GM19397 (cell line): ENCODE measurements around the gene KLF5.
A peak's percentile ranks its signal among the peaks of the same experiment; 100 is the strongest.
"Not testable (repeated sequence)": the region's sequence is repeated elsewhere in the genome, so short reads cannot be mapped to it uniquely, and the experiment has no call there.

Experiments
- ATAC-seq: cut with Tn5 transposase; IDR thresholded peaks from one replicate; pipeline ENCODE4 v1.9.1; 2021; ENCODE audit warnings: mild to moderate bottlenecking, moderate library complexity; ENCODE audit not compliant: unreplicated experiment

KLF5 gene

DNA sequence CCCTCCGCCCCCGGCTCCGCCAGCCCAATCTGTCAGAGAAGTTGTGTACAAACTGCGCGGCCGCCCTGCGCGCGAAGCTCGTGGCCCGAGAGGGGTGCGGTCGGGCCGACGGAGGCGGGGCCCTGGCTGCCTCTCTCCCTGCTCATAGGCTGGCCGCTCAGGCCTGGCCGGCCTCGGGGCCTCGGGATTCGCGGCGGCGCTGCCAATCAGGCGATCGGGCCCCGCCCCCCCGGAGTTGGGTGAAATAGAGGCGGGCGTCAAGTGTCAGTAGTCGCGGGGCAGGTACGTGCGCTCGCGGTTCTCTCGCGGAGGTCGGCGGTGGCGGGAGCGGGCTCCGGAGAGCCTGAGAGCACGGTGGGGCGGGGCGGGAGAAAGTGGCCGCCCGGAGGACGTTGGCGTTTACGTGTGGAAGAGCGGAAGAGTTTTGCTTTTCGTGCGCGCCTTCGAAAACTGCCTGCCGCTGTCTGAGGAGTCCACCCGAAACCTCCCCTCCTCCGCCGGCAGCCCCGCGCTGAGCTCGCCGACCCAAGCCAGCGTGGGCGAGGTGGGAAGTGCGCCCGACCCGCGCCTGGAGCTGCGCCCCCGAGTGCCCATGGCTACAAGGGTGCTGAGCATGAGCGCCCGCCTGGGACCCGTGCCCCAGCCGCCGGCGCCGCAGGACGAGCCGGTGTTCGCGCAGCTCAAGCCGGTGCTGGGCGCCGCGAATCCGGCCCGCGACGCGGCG lies at the start of gene KLF5:
Gene KLF5, plus strand, starts transcription at position 270 of the 724 bp plus-strand sequence. Its CDS starts 323 bp downstream, at position 593.
- ATAC-seq = peak; percentile 98

DNA sequence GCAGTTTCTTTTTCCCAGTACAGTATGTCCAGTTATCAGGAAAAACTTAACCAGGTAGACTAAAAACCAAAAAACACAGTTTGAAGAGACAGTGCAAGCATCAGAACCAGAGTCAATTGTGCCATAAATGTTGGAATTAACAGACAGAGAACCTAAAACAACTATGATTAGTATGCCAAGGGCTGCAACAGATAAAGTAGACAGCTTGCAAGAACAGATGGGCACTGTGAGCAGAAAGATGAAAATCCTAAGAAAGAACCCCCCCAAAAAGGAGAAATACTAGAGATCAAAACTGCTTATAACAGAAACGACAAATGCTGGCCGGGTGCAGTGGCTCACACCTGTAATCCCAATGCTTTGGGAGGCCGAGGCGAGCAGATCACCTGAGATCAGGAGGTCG lies 47.1 kb upstream of the KLF5 start:
- ATAC-seq = no peak

DNA sequence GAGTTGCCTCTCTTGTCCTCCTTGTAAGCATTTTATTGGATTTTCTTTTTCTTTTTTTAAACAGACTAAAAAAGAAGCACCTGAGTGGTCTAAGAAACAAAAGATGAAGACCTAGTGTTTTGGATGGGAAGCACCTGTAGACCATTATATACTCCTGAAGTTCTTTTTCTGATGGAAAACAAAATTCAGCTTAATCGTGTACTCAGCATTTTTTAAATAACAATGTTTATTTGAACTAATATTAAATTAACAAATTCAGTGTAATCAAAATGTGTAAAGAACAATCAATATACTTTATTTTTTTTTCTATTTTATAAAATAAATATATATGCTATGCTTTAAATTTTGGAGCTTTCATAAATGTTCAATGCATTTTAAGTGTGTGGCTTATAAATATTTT lies 43.0 kb upstream of the KLF5 start:
- ATAC-seq = no peak

DNA sequence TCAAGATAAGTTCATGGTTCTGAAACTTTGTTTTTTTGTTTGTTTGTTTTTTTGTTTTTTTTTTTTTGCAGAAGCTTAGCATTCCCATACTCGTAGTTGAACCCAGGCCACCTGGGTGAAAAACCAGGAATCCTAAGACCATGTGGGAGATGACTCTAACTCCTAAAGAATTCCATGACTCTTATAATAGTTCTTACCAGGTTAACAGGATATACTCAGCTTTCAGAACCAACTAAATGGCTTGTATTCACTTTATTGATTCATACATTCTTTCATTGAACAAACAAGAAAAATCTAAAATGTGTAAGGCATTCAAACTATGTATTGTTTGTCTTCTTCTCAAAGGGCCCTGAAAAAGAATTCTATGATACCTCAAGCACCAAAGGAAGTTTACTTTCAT lies 40.5 kb upstream of the KLF5 start:
- ATAC-seq = no peak

GRCh38 chr13:73025217-73026012 lies 33.4 kb upstream of the KLF5 start:
- ATAC-seq = no peak

DNA sequence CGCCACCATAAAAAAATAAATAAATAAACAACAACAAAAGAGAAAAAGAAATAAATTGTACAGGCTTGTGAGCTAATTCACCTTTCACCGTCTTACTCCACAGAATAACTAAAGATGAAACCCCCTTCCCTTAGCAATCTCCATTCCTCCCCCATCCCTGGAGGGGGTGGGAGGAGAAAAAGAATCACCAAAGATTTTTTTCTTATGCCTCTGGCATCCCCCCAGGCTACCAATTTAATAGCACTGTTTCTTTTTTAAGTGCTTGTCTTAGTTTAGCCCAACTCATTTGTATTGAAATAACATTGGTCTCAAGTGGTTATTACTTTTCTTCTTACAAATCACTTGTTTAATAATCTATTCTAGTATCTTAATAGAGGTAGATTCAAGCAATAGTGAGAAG lies 23.9 kb upstream of the KLF5 start:
- no peak for ATAC-seq

DNA sequence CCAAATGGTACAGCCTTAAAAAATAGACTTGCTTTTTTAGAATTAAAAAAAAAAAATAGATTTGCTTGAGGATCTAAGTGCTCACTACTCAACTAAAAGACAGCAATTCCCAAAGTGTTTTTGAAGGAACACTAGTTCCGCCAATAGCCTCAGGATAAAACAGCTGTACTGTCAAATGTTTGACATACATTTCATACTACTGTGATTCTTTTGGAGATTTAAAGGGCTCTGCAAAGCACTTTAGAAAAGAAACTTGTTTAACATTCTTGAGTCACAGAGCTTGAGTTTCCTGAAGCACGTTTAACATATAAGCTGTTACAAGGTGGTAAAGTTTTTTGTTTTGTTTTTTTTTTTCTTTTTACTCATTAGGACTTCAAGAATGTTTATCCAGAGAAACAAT lies 23.1 kb upstream of the KLF5 start:
- ATAC-seq = no peak

DNA sequence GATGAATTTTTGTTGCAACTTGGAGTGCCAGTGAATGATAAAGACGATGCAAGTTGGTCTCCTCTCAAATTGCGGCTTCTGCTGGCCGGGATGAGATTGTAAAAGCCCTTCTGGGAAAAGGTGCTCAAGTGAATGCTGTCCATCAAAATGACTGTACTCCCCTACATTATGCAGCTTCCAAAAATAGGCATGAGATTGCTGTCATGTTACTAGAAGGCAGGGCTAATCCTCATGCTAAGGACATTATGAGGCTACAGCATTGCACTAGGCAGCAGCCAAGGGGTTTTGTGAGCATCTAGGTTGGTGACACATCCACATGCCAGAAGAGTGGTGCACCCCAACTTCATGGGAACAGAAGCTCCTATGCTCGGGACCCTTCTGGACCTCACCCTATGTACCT lies 22.2 kb upstream of the KLF5 start:
- ATAC-seq = no peak

DNA sequence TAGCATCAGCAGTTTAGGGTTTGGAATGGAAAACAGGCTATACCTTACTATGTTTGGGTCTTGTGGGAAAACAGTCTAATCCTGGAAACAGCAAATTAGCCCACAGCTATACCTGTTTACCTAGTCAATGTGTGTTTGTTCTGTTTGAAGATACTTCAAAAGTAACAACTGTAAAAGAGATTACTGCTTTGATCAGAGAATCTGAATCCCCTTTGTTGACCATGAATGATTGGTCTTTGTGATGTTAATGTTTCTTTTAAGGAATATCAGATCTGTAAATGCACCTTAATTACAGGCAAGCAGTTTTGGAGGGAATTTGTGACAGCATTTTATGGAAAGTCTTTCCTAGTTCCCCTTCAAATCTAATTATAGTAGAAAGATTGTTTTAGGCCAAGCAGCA lies 20.7 kb upstream of the KLF5 start:
- ATAC-seq = no peak

DNA sequence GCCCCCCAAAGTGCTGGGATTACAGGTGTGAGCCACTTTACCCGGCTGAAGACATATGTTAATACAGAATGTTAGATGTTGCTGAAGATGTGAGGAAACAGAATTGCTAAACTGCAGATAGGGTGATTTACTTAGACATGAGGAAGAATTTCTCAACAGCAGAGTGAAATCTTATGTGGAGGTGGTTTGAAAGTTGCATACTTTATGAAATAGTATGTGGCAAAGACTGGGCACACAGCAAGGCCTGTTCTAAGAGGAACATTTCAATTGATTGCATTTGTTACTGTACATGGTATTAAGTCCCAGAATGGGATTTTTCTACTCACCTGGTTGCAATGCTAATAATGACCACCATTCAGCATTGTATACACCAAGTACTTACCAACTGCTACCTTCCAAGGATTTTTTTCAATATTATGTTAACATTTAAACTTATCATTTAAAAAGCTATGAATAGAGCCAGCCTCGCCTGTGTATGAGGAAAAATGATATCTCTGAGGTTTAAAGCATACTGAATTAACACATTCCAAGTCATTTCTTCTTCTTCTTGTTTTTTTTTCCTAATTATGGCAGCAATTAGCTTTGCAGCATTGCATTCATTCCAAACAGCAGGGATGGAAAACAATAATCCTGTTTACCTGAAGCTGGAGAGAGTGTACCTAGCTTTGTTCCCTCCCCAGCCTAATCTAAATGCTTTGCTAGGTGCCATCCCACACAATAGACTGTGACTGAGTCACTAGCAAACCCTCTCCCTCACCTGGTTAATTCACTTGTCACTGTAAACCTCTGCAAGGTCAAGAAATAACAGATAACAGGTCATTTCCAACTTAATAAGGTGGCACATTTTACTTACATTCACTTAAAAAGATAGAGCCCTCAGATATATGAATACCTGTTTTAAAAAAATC lies 19.4 kb upstream of the KLF5 start:
- ATAC-seq = no peak

GRCh38 chr13:73040484-73040883 lies 18.3 kb upstream of the KLF5 start:
- no peak for ATAC-seq

GRCh38 chr13:73040968-73041596 lies 17.7 kb upstream of the KLF5 start:
- ATAC-seq = no peak

GRCh38 chr13:73045031-73045430 lies 13.8 kb upstream of the KLF5 start:
- ATAC-seq = no peak

DNA sequence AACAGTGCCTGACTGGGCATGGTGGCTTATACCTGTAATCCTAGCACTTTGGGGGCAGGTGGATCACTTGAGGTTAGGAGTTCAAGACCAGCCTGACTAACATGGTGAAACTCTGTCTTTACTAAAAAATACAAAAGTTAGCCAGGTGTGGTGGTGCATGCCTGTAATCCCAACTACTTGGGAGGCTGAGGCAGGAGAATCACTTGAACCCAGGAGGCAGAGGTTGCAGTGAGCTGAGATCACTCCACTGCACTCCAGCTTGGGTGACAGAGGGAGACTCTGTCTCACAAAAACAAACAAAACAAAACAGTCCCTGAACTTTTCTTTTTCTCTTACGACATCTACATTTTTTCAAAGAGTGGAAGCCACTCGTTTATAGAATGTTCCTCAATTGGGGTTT lies 10.2 kb upstream of the KLF5 start:
- ATAC-seq = not testable (repeated sequence)

DNA sequence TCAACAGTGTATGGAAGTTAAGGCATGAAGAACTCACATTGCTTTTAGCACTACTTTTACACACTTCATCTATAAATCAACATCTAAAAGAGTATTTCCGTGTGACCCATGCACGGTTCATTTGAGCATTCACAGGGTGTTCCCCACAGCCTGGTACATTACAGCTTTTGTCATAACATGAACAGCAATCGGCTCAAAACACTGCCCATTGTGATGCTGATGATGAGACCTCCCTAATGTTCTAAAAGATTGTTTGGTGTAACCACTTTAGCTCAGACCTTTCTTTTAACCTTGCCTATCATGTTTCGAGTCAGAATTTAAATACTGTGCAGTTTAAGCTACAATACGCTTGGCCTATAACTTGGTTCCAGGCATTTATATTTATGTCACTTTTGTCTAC lies 4.1 kb upstream of the KLF5 start:
- no peak for ATAC-seq

DNA sequence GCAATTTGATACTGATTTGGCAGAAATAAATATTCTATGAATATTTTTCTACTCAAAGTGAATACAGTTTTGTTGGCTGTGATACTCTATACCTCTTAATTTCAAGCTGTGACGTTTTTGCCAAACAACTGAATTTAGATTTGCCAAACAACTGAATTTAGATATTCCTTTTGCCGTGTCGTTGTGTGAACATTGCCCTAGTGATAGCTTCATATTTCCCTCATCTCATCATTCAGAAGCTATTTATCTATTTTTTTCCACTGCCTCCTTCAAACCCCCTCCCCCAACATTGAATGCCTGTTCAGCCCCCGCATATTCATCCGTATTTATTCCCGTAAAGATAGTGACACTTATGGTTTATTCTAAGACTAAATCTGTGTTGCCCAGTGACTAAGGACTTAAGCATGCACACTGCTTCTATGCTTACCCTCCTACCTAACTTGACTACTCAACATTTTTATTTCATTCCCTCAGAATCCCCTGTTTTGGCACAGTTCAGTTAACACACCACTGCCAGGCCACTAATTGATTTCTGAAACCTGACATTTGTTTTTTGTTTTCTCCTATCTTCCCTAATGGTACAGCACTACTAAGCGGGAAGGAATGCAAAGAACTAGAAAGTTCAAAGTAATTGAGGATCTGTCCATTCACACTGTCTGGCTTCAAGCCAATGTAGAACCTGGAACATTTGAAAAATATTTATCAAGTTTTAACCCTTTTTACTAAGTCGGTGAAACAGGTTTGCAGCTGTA lies 2.8 kb upstream of the KLF5 start:
- no peak for ATAC-seq

- ATAC-seq = no peak
These were observed 2.2 kb upstream of the KLF5 start for GRCh38 chr13:73056565-73056962.

DNA sequence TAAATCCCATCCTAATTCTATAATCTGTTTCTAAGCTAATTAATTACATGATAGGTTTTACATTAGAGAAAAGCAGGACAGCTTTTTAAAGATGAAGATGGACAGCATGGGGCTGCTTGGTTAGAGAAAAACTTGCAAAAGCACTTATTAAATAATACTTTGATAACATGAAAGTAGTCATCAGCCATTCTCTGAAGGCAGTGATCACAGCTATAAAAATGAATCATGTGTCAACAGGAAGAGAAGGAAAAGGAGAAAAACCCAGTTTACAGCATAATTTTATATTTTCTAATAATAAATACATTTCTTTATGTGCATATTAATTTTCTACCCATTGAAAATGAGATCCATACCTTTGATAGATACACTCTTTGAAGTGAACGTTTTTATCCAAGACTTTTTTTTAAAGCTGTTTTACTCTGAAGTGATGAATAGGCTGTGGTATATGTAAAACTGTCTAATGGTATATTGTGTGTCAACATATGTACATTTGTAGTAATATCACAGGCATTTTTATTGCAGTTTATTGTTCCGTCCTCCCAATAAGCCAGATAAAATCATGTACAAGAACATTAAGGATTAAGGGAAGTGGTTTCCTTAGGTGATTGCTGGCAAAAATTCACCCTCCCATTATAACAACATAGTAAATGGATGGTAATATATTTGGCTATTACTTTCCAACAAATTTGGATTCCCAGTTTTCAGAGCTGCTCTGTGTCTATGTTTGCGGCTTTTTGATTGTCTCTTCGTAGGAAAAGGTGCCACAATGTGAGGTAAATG lies 1.3 kb upstream of the KLF5 start:
- ATAC-seq = no peak

DNA sequence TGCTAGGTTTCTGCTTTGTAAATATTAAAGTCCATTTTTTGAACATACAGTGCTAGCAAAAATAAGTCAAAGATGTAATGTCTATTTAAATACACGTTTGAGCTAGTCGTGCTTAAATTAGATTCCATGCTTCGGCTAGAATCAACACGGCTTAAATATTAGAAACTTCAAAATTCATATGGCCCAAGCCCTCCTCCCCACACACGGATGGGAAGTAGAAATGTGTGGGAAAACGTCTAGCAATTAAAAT lies 816 bp upstream of the KLF5 start:
- no peak for ATAC-seq

GRCh38 chr13:73058432-73058735 lies 421 bp upstream of the KLF5 start:
- peak; percentile 23 for ATAC-seq
